Panc1 (cell line): ENCODE measurements around the gene NKD1.

Source experiments
- POLR2AphosphoS5 ChIP-seq: IDR thresholded peaks from 2 replicates; pipeline ENCODE4 v1.6.1; 2012; ENCODE audit warnings: mild to moderate bottlenecking, low read depth, low read length, moderate library complexity
- TCF7L2 ChIP-seq: IDR thresholded peaks from 2 replicates; pipeline ENCODE4 v1.6.1; 2011; ENCODE audit warnings: mild to moderate bottlenecking, low read depth, low read length, inconsistent platforms
- TF ChIP-seq, protein P1 (sequence below): fragments of 450-650 bp; IDR thresholded peaks from 2 replicates; pipeline ENCODE4 v1.5.1; 2017; ENCODE audit warnings: mild to moderate bottlenecking

DNA sequence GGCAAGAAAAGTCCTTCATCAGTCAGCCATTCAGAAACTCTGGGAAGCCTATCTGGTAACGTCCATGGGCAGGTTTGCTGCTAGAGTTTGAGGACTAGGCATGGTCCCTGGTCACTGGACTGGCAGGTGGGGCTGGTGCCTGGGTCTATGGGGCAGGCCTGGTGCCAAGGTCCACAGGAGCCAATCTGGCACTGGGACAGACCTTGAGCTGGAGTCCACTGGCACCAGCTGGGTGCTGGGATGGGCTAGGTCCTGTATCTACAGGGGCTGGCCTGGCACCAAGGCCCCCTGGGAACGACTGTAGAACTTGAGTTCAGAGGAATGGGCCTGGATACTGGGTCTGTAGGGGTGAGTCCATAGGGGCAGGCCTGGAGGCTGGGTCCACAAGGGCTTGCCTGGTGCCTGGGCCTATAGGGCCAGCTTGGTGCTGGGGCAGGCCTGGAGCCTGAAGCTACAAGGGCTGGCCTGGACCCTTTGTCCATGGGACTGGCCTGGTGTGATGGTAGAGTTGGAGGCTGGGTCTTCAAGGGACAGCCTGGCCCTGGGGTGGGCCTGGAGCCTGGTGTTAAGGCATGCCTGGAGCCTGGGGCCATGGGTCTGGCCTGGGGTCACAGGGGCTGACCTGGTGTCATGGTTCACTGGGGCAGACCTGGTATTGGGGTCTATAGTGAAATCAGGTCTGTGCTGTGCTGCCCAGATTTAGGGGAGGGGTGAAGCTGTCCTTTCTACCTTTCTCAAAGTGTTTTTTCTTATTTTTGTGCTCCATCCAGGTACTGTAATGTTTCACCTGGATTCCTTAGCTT lies 30.5 kb upstream of the NKD1 start:
- TF ChIP-seq, protein P1, sequence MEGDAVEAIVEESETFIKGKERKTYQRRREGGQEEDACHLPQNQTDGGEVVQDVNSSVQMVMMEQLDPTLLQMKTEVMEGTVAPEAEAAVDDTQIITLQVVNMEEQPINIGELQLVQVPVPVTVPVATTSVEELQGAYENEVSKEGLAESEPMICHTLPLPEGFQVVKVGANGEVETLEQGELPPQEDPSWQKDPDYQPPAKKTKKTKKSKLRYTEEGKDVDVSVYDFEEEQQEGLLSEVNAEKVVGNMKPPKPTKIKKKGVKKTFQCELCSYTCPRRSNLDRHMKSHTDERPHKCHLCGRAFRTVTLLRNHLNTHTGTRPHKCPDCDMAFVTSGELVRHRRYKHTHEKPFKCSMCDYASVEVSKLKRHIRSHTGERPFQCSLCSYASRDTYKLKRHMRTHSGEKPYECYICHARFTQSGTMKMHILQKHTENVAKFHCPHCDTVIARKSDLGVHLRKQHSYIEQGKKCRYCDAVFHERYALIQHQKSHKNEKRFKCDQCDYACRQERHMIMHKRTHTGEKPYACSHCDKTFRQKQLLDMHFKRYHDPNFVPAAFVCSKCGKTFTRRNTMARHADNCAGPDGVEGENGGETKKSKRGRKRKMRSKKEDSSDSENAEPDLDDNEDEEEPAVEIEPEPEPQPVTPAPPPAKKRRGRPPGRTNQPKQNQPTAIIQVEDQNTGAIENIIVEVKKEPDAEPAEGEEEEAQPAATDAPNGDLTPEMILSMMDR, result no peak
- no peak for TF ChIP-seq POLR2AphosphoS5
- no peak for TF ChIP-seq TCF7L2
